K562 (cell line): ENCODE results near the gene NHS. TPM values are rescaled to one million over a fixed set of nuclear protein-coding genes. Genes with fewer than 3 reads are reported as not detected.

Source experiments
- ATAC-seq: fragments of 200-7000 bp; cut with Tn5 transposase; 3 replicates; pipeline ENCODE4 v1.9.1; 2020; ENCODE audit warnings: moderate library complexity
- BruUV-seq: library from RNA; stranded (reverse); fragments of 400-500 nt; replicated peaks from 2 replicates; lab custom pipeline; 2021; lab: Mats Ljungman, UMichigan
- CTCF ChIA-PET: fragments of 300-600 bp; formaldehyde crosslinking; extraction: SDS; loops from one replicate; lab custom pipeline; 2021; ENCODE audit warnings: low intra/inter-chr PET ratio; lab: Yijun Ruan, JAX
- POLR2A ChIA-PET: fragments of 300-600, 350-650 bp; sonication (Branson Sonifier 250); formaldehyde crosslinking; extraction: SDS; loops from one replicate; lab custom pipeline; 2021; ENCODE audit warnings: antibody characterized with exemption, inconsistent platforms; lab: Yijun Ruan, JAX
- DNase-seq, 4 experiments: peaks; one replicate each; pipeline versions ENCODE4 v3.0.0 to v3.0.0-alpha.2; 2011 to 2018; ENCODE audit warnings: low spot score in 3 of 4, mixed read lengths in 3 of 4; ENCODE audit errors: extremely low read depth in 1 of 4
- FAIRE-seq: peaks from 2 replicates; lab custom pipeline; 2011; peaks lifted over from hg19 to GRCh38; lab: Jason Lieb, UNC
- H2AFZ ChIP-seq: 2 replicates; pipeline ENCODE4 v1.6.0; 2011; ENCODE audit warnings: low read depth, low read length, control low read depth, inconsistent platforms
- H3K27ac ChIP-seq: fragments of 200-600 bp; 3 replicates; pipeline ENCODE4 v1.8.0; 2011; ENCODE audit warnings: low read depth, mild to moderate bottlenecking, control low read depth, inconsistent platforms, low read length, moderate library complexity, mixed read lengths; ENCODE audit errors: extremely low read depth
- H3K27me3 ChIP-seq, 2 experiments: fragments of 300-600 bp in 1 of 2; 2 replicates in 1 of 2; 3 replicates in 1 of 2; pipeline versions ENCODE4 v1.6.0 to v1.8.0; 2011; ENCODE audit warnings: inconsistent platforms in 2 of 2, low read length in 2 of 2, mild to moderate bottlenecking in 1 of 2, mixed read lengths in 1 of 2, moderate library complexity in 1 of 2; ENCODE audit not compliant: control insufficient read depth in 2 of 2, insufficient read depth in 2 of 2
- H3K36me3 ChIP-seq: fragments of 300-600 bp; 3 replicates; pipeline ENCODE4 v1.8.0; 2011; ENCODE audit warnings: mild to moderate bottlenecking, low read length, inconsistent platforms; ENCODE audit not compliant: control insufficient read depth, insufficient read depth
- H3K4me1 ChIP-seq, 2 experiments: fragments of 200-600 bp in 1 of 2; replicated peaks in 1 of 2; 2 replicates in 1 of 2; 3 replicates in 1 of 2; pipeline versions ENCODE4 v1.5.1 to v1.8.0; 2011; ENCODE audit warnings: inconsistent platforms in 2 of 2, low read length in 2 of 2, mild to moderate bottlenecking in 1 of 2, mixed read lengths in 1 of 2, moderate library complexity in 1 of 2; ENCODE audit not compliant: control insufficient read depth in 2 of 2, insufficient read depth in 2 of 2
- H3K4me2 ChIP-seq: 2 replicates; pipeline ENCODE4 v1.6.1; 2011; ENCODE audit warnings: low read length, control low read depth, inconsistent platforms, mixed read lengths; ENCODE audit not compliant: insufficient read depth
- H3K4me3 ChIP-seq: fragments of 200-600 bp; sonication (generic), shearing (Covaris generic); 2 replicates; pipeline ENCODE4 v1.5.1; 2016; ENCODE audit warnings: control low read depth, inconsistent platforms
- H3K79me2 ChIP-seq: fragments of 200-600 bp; 3 replicates; pipeline ENCODE4 v1.8.0; 2011; ENCODE audit warnings: low read length, inconsistent platforms; ENCODE audit not compliant: control insufficient read depth, insufficient read depth
- H3K9ac ChIP-seq, 2 experiments: 2 replicates each; pipeline versions ENCODE4 v1.6.0 to v1.6.1; 2011; ENCODE audit warnings: low read depth in 2 of 2, low read length in 2 of 2, control low read depth in 1 of 2, inconsistent platforms in 1 of 2, mild to moderate bottlenecking in 1 of 2, mixed read lengths in 1 of 2; ENCODE audit not compliant: insufficient read depth in 1 of 2
- H3K9me1 ChIP-seq: one replicate; pipeline ENCODE4 v1.6.0; 2011; ENCODE audit warnings: inconsistent platforms, mild to moderate bottlenecking, low read length, moderate library complexity; ENCODE audit not compliant: control insufficient read depth, insufficient read depth
- H3K9me3 ChIP-seq: replicated peaks from 2 replicates; pipeline ENCODE4 v1.5.1; 2011; ENCODE audit warnings: low read depth, low read length, inconsistent platforms; ENCODE audit not compliant: control insufficient read depth, insufficient read depth
- H4K20me1 ChIP-seq: replicated peaks from 2 replicates; pipeline ENCODE4 v1.6.1; 2011; ENCODE audit warnings: low read length, inconsistent platforms, mixed read lengths; ENCODE audit not compliant: control insufficient read depth, insufficient read depth
- ATF7 ChIP-seq: fragments of 450-650 bp; IDR thresholded peaks from 2 replicates; pipeline ENCODE4 v1.7.1; 2014; ENCODE audit warnings: mild to moderate bottlenecking, moderate library complexity
- GTF2F1 ChIP-seq: IDR thresholded peaks from 2 replicates; pipeline ENCODE4 v1.6.1; 2011; ENCODE audit warnings: low read depth, low read length, improper control_type of control experiment
- ILK ChIP-seq: fragments of 450-650 bp; IDR thresholded peaks from 2 replicates; pipeline ENCODE4 v1.6.1; 2016; ENCODE audit warnings: missing genetic modification characterization, low read depth, mild to moderate bottlenecking, missing compliant biosample characterization, moderate library complexity, borderline replicate concordance
- L3MBTL2 ChIP-seq: fragments of 450-650 bp; IDR thresholded peaks from 2 replicates; pipeline ENCODE4 v1.6.1; 2016; ENCODE audit warnings: mild to moderate bottlenecking, moderate library complexity
- STAT6 ChIP-seq: sonication (generic); formaldehyde crosslinking; IDR thresholded peaks from 2 replicates; pipeline ENCODE4 v1.8.1; 2023; ENCODE audit warnings: mild to moderate bottlenecking, missing genetic modification reagents
- ZNF175 ChIP-seq: fragments of 200-800 bp; sonication (Bioruptor generic); IDR thresholded peaks from 2 replicates; pipeline ENCODE4 v1.6.1; 2016; ENCODE audit warnings: low read depth, mild to moderate bottlenecking, missing genetic modification characterization, missing compliant biosample characterization
- WGBS: fragments of 100-300 bp; shearing (Covaris generic); methylation state at CpG from one replicate; pipeline ENCODE4 v1.1.6; 2016; ENCODE audit warnings: low coverage, mixed read lengths; ENCODE audit not compliant: insufficient coverage; ENCODE audit errors: missing lambda C conversion rate; 5-methylcytosine and 5-hydroxymethylcytosine counted together
- in situ Hi-C: fragments of 300-500 bp; cut with MboI; formaldehyde crosslinking; loops from 4 replicates; pipeline ENCODE4 v1.15.0; 2018; ENCODE audit warnings: inconsistent platforms, mixed read lengths
- intact Hi-C: fragments of 100-400 bp; cut with micrococcal nuclease; formaldehyde crosslinking; loops from 2 replicates; pipeline ENCODE4 v1.14.2; 2022
- polyA plus RNA-seq, 8 experiments: library from polyadenylated mRNA; depleted of rRNA in 4 of 8; stranded (reverse) in 5 of 8; unstranded in 3 of 8; fragments of >200 nt; fragmentation: Nextera tagmentation in 2 of 8; fragmentation: Illumina TruSeq in 1 of 8; extraction: Ambion mirVana in 2 of 8; extraction: Trizol in 1 of 8; gene quantifications; 2 replicates each; pipeline versions ENCODE4 v1.2.1 to v1.2.3, GENCODE V29; 2011 to 2014; ENCODE audit warnings: inconsistent platforms in 1 of 8, missing spikeins in 1 of 8
- total RNA-seq, 7 experiments: library from RNA; depleted of rRNA in 6 of 7; stranded (reverse); fragments of >200 nt in 6 of 7; fragmentation: Illumina TruSeq in 2 of 7; extraction: Trizol in 2 of 7; gene quantifications; 2 replicates each; pipeline versions ENCODE4 v1.2.1 to v1.2.3, GENCODE V29; 2011 to 2021; ENCODE audit warnings: low replicate concordance in 1 of 7
- TF ChIP-seq, protein P1 (sequence below): fragments of 250-450 bp; sonication (Bioruptor Pico); IDR thresholded peaks from 2 replicates; pipeline ENCODE4 v1.8.0; 2021; ENCODE audit warnings: mild to moderate bottlenecking, moderate library complexity

The NHS gene
- total and polyA plus RNA-seq, 9 of the 15 experiments (the other 6 are each of a cell fraction or from before 2014, with no cell fraction given), result 0.02 TPM; not detected in 8

- H2AFZ ChIP-seq, result no peak overlapping the region
- H3K4me2 ChIP-seq, result no peak overlapping the region
- no peak for ATAC-seq
- intact Hi-C loops, result no loop called here
- DNase-seq, result no peak
- CTCF ChIA-PET, result no interaction called here
- no peaks in the 10 kb centered on the region for H4K20me1 ChIP-seq
- in situ Hi-C loops, result no loop called here
- no peak overlapping the region for H3K27ac ChIP-seq
- no peak overlapping the region for H3K9ac ChIP-seq
- H3K9me3 ChIP-seq, result no peaks in the 10 kb centered on the region
- WGBS, result 0% methylated on average over 5 of the region's 6 CpGs
- no peak for FAIRE-seq
- POLR2A ChIA-PET, result interaction anchor here (0.7 kb wide), 1 partner anchor 15 kb away, joined by 3 read pairs; no protein-coding TSS in a partner anchor
- H3K79me2 ChIP-seq, result no peaks in the 10 kb centered on the region
- no peaks in the 10 kb centered on the region for H3K9me1 ChIP-seq
- H3K27me3 ChIP-seq, result no peaks in the 10 kb centered on the region
- no peak for TF ChIP-seq ILK (tag)
- TF ChIP-seq L3MBTL2, result no peak
- no peak for TF ChIP-seq ATF7
- no peak for TF ChIP-seq ZNF175 (CRISPR knock-in tag)
- TF ChIP-seq, all 486 proteins: peak for 0
- H3K36me3 ChIP-seq, result no peaks in the 10 kb centered on the region
- no peaks in the 10 kb centered on the region for H3K4me1 ChIP-seq
- H3K4me3 ChIP-seq, result no peak overlapping the region
- no TSS peak for BruUV-seq
Measured at GRCh38 chrX:17475449-17476217, 100.6 kb downstream of the NHS start.

DNA sequence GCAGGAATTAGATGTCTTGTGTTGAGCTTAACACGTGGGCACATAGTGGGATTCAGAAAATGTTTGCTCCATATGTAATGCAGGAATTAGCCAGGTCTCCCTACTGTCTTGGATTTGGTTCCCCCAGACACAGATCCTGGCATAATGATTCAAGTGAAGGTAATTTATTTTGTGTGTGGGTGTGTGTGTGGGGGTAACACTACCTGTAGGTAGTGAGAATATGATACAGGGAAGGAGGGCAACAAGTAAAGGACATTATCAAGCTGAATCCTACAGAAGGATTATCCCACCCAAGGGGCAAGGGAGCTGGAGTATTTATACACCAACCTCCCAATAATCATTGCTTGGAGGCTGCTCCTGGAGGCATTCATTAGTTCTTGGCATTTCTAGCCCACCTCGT, 101.4 kb downstream of the NHS start:
- no peak overlapping the region for H3K4me3 ChIP-seq
- no peaks in the 10 kb centered on the region for H3K36me3 ChIP-seq
- no peak overlapping the region for H3K4me2 ChIP-seq
- DNase-seq, result no peak
- ChIA-PET CTCF (no interaction called here), POLR2A (interaction anchor here (0.7 kb wide), 1 partner anchor 16 kb away, joined by 3 read pairs; no protein-coding TSS in a partner anchor)
- H4K20me1 ChIP-seq, result no peaks in the 10 kb centered on the region
- H3K79me2 ChIP-seq, result no peaks in the 10 kb centered on the region
- H3K9me1 ChIP-seq, result no peaks in the 10 kb centered on the region
- no peak for FAIRE-seq
- no peak overlapping the region for H2AFZ ChIP-seq
- no peaks in the 10 kb centered on the region for H3K9me3 ChIP-seq
- no TSS peak for BruUV-seq
- no peak overlapping the region for H3K9ac ChIP-seq
- TF ChIP-seq GTF2F1 (no peak), STAT6 (CRISPR knock-in tag) (no peak)
- TF ChIP-seq, protein P1, sequence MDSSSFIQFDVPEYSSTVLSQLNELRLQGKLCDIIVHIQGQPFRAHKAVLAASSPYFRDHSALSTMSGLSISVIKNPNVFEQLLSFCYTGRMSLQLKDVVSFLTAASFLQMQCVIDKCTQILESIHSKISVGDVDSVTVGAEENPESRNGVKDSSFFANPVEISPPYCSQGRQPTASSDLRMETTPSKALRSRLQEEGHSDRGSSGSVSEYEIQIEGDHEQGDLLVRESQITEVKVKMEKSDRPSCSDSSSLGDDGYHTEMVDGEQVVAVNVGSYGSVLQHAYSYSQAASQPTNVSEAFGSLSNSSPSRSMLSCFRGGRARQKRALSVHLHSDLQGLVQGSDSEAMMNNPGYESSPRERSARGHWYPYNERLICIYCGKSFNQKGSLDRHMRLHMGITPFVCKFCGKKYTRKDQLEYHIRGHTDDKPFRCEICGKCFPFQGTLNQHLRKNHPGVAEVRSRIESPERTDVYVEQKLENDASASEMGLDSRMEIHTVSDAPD (CRISPR knock-in tag), result no peak
- 6% methylated on average over 2 of the region's 2 CpGs for WGBS
- H3K27me3 ChIP-seq, result no peaks in the 10 kb centered on the region
- no peak for ATAC-seq
- H3K4me1 ChIP-seq, result no peaks in the 10 kb centered on the region
- in situ Hi-C loops, result no loop called here
- no peak overlapping the region for H3K27ac ChIP-seq
- intact Hi-C loops, result no loop called here
